Urinary bladder (tissue), 2 donors: ENCODE measurements around the gene MPRIP. TPM values are rescaled to one million over a fixed set of nuclear protein-coding genes. Genes with fewer than 3 reads are reported as not detected.

Experiments used
- polyA plus RNA-seq: library from polyadenylated mRNA; stranded (reverse); fragments of 200-250 nt; gene quantifications from one replicate; pipeline ENCODE4 v1.2.3, GENCODE V29; 2013
- small RNA-seq: library from RNA; depleted of rRNA; stranded (forward); fragments of <200 nt; gene quantifications from one replicate; pipeline ENCODE3, GENCODE V24; 2014
- total RNA-seq: library from RNA; depleted of rRNA; stranded (reverse); fragments of >200 nt; gene quantifications from one replicate; pipeline ENCODE4 v1.2.3, GENCODE V29; 2014
- donor health status: healthy.

Gene MPRIP
- total and polyA plus RNA-seq, 2 donors, result 91.4 to 158 TPM

Small RNA genes within 50 kb of the gene (small RNA-seq; reads per million reads assigned to genes)
- gene RNU6-767P, result not detected

Other genes starting within 250 kb of the MPRIP start
- not detected for gene TNFRSF13B, start 70.3 kb upstream of the MPRIP start, total RNA-seq
- gene TNFRSF13B, start 70.3 kb upstream of the MPRIP start, polyA plus RNA-seq, result 0.10 TPM
- 2.8 TPM for gene PLD6, start 163.9 kb downstream of the MPRIP start, total RNA-seq
- 5.1 TPM for gene PLD6, start 163.9 kb downstream of the MPRIP start, polyA plus RNA-seq
- 31.3 TPM for gene FLCN, start 194.7 kb downstream of the MPRIP start, total RNA-seq
- gene FLCN, start 194.7 kb downstream of the MPRIP start, polyA plus RNA-seq, result 35.9 TPM
- 81.4 TPM for gene COPS3, start 238.8 kb downstream of the MPRIP start, total RNA-seq
- gene COPS3, start 238.8 kb downstream of the MPRIP start, polyA plus RNA-seq, result 51.1 TPM